B cell (primary cell): Measurements from ENCODE around the gene MYO6. TPM values are rescaled to one million over a fixed set of nuclear protein-coding genes. Genes with fewer than 3 reads are reported as not detected.

Experiments used
- ATAC-seq: fragments of 200-7000 bp; cut with Tn5 transposase; one replicate; pipeline ENCODE4 v1.10.0; 2021; ENCODE audit warnings: low read depth, mild to moderate bottlenecking, moderate number of reproducible peaks, moderate library complexity
- CTCF ChIA-PET: fragments of 350-600 bp; sonication (Branson Sonifier 250); formaldehyde crosslinking; loops from one replicate; lab custom pipeline; 2021; ENCODE audit warnings: antibody characterized with exemption, inconsistent platforms; lab: Charles Lee
- POLR2A ChIA-PET: fragments of 350-600 bp; sonication (Branson Sonifier 250); formaldehyde crosslinking; loops from one replicate; lab custom pipeline; 2021; ENCODE audit warnings: antibody characterized with exemption; lab: Charles Lee
- DNase-seq: peaks from one replicate; pipeline ENCODE4 v3.0.0; 2013
- H2AFZ ChIP-seq: 2 replicates; pipeline ENCODE4 v1.6.1; 2012; ENCODE audit warnings: mild to moderate bottlenecking, low read depth, low read length; ENCODE audit not compliant: insufficient read depth, poor library complexity, severe bottlenecking
- H3K27ac ChIP-seq, 2 donors: 1 replicate in 1 of 2; 2 replicates in 1 of 2; pipeline ENCODE4 v1.5.1; 2012 to 2013; ENCODE audit warnings: low read length in 2 of 2, mild to moderate bottlenecking in 2 of 2, moderate library complexity in 1 of 2
- H3K27me3 ChIP-seq, 4 experiments: fragments of 200-600 bp in 1 of 4; sonication (generic) in 1 of 4; replicated peaks in 1 of 4; 1 replicate in 2 of 4; 2 replicates in 2 of 4; pipeline versions ENCODE4 v1.6.1 to v1.7.0; 2013 to 2016; ENCODE audit warnings: low read length in 3 of 4, mild to moderate bottlenecking in 2 of 4, mixed read lengths in 1 of 4, moderate library complexity in 1 of 4; ENCODE audit not compliant: insufficient read depth in 4 of 4, control insufficient read depth in 3 of 4; ENCODE audit errors: control extremely low read depth in 1 of 4
- H3K36me3 ChIP-seq, 2 experiments: replicated peaks in 1 of 2; 1 replicate in 1 of 2; 2 replicates in 1 of 2; pipeline versions ENCODE4 v1.6.1 to v1.7.1; 2013; ENCODE audit warnings: low read length in 1 of 2; ENCODE audit not compliant: insufficient read depth in 2 of 2, control insufficient read depth in 1 of 2; ENCODE audit errors: control extremely low read depth in 1 of 2, extremely low read depth in 1 of 2
- H3K4me1 ChIP-seq, 2 donors: fragments of 200-600 bp in 1 of 2; sonication (generic) in 1 of 2; 1 replicate in 1 of 2; 2 replicates in 1 of 2; pipeline versions ENCODE4 v1.5.1 to v1.6.1; 2013 to 2017; ENCODE audit warnings: low read length in 2 of 2; ENCODE audit not compliant: control insufficient read depth in 2 of 2, insufficient read depth in 2 of 2
- H3K4me2 ChIP-seq: replicated peaks from 2 replicates; pipeline ENCODE3; 2012; ENCODE audit warnings: mild to moderate bottlenecking, low read depth, low read length; ENCODE audit not compliant: poor library complexity, severe bottlenecking
- H3K4me3 ChIP-seq, 5 experiments: fragments of 200-600 bp in 1 of 5; sonication (generic) in 1 of 5; 1 replicate in 3 of 5; 2 replicates in 2 of 5; pipeline versions ENCODE4 v1.5.1 to v1.7.0; 2011 to 2016; ENCODE audit warnings: low read length in 4 of 5, mild to moderate bottlenecking in 4 of 5, low read depth in 2 of 5, control low read depth in 1 of 5, moderate library complexity in 1 of 5; ENCODE audit not compliant: insufficient read depth in 1 of 5; ENCODE audit errors: control extremely low read depth in 1 of 5, extremely low read depth in 1 of 5
- H3K79me2 ChIP-seq: fragments of 200-600 bp; sonication (generic); one replicate; pipeline ENCODE4 v1.6.0; 2016; ENCODE audit warnings: low read length; ENCODE audit not compliant: control insufficient read depth, insufficient read depth
- H3K9ac ChIP-seq: fragments of 200-600 bp; sonication (generic); 2 replicates; pipeline ENCODE4 v1.6.1; 2017; ENCODE audit warnings: mild to moderate bottlenecking, low read length, moderate library complexity
- H3K9me3 ChIP-seq, 3 donors: one replicate each; pipeline versions ENCODE4 v1.6.1 to v1.7.1; 2013; ENCODE audit warnings: low read length in 2 of 3; ENCODE audit not compliant: control insufficient read depth in 2 of 3, insufficient read depth in 1 of 3; ENCODE audit errors: control extremely low read depth in 1 of 3
- H4K20me1 ChIP-seq: 2 replicates; pipeline ENCODE4 v1.6.0; 2012; ENCODE audit warnings: mild to moderate bottlenecking, low read length; ENCODE audit not compliant: insufficient read depth, control insufficient read depth, poor library complexity, severe bottlenecking
- H3K27ac Mint-ChIP-seq: one replicate; pipeline ENCODE4 v1.8.0; 2021; ENCODE audit warnings: mixed read lengths
- H3K27me3 Mint-ChIP-seq: one replicate; pipeline ENCODE4 v1.8.0; 2021; ENCODE audit warnings: mixed read lengths
- H3K4me1 Mint-ChIP-seq: one replicate; pipeline ENCODE4 v1.8.0; 2021; ENCODE audit warnings: mixed read lengths
- H3K4me3 Mint-ChIP-seq: one replicate; pipeline ENCODE4 v1.8.0; 2021; ENCODE audit warnings: mixed read lengths
- H3K9me3 Mint-ChIP-seq: one replicate; pipeline ENCODE4 v1.8.0; 2022; ENCODE audit warnings: mixed read lengths; ENCODE audit not compliant: insufficient read depth
- CTCF ChIP-seq: fragments of 200-600 bp; IDR thresholded peaks from one replicate; pipeline ENCODE4 v1.8.0; 2022; ENCODE audit warnings: antibody characterized with exemption, mild to moderate bottlenecking
- EZH2 ChIP-seq: IDR thresholded peaks from 2 replicates; pipeline ENCODE4 v1.6.1; 2012; ENCODE audit warnings: borderline replicate concordance, low read depth, mild to moderate bottlenecking, moderate library complexity, low read length; ENCODE audit not compliant: insufficient read depth, poor library complexity, severe bottlenecking
- WGBS: methylation state at CpG from one replicate; pipeline ENCODE4 v1.1.5; 2013; ENCODE audit warnings: missing lambda C conversion rate; ENCODE audit not compliant: insufficient coverage; 5-methylcytosine and 5-hydroxymethylcytosine counted together
- intact Hi-C: fragments of 100-400 bp; cut with micrococcal nuclease; formaldehyde crosslinking; loops from one replicate; pipeline ENCODE4 v1.10.0; 2022
- polyA plus RNA-seq: library from polyadenylated mRNA; depleted of rRNA; stranded (reverse); fragments of >200 nt; gene quantifications from 2 replicates; pipeline ENCODE4 v1.2.3, GENCODE V29; 2012
- total RNA-seq, 2 donors: library from RNA; stranded (reverse); fragments of 120-200 nt in 1 of 2; gene quantifications; 1 replicate in 1 of 2; 2 replicates in 1 of 2; pipeline versions ENCODE4 v1.2.3 to v1.2.4, GENCODE V29; 2013 to 2022

Gene MYO6
- total and polyA plus RNA-seq, 2 donors (not counting 1 experiment from before 2014, with no cell fraction given) = 0.09 to 0.59 TPM

DNA sequence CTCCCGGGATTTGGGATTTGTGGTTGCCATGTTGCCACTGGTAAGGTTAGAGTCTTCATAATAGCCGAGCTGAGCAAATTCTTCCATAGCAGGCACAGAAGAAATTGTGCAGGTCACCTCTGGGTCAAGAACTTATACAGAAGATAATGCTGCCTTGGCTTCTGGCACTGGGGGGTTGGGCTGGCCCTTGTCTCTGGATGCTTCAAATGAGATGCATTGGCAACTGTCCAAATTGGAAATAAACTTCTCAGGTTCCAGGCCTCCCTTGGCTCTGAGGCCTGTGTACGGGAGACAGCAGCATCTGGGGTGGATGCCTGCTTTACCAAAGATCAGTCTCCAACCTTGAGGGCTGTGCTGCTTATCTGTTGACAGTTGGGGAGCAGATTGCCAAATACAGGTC, 26.2 kb downstream of the MYO6 start:
- Mint-ChIP-seq H3K27ac (no peak overlapping the region), H3K4me3 (no peak overlapping the region), H3K9me3 (no peaks in the 10 kb centered on the region), H3K4me1 (no peaks in the 10 kb centered on the region), H3K27me3 (peaks cover 12% of the 10 kb centered on the region)
- no peaks in the 10 kb centered on the region for H4K20me1 ChIP-seq
- ATAC-seq = no peak
- no peak overlapping the region for H3K27ac ChIP-seq
- no peak overlapping the region for H3K4me2 ChIP-seq
- WGBS = 100% methylated on average over 2 of the region's 3 CpGs
- intact Hi-C loops = no loop called here
- H3K4me1 ChIP-seq = no peaks in the 10 kb centered on the region
- DNase-seq = no peak
- H3K9ac ChIP-seq = no peak overlapping the region
- no peaks in the 10 kb centered on the region for H3K9me3 ChIP-seq
- no peak for TF ChIP-seq EZH2
- TF ChIP-seq CTCF = no peak
- peaks cover 0 to 4% (median 0%) of the 10 kb centered on the region in 4 experiments for H3K27me3 ChIP-seq
- no peaks in the 10 kb centered on the region for H3K79me2 ChIP-seq
- H2AFZ ChIP-seq = no peak overlapping the region
- ChIA-PET POLR2A (no interaction called here), CTCF (no interaction called here)
- H3K4me3 ChIP-seq = no peak overlapping the region
- no peaks in the 10 kb centered on the region for H3K36me3 ChIP-seq

DNA sequence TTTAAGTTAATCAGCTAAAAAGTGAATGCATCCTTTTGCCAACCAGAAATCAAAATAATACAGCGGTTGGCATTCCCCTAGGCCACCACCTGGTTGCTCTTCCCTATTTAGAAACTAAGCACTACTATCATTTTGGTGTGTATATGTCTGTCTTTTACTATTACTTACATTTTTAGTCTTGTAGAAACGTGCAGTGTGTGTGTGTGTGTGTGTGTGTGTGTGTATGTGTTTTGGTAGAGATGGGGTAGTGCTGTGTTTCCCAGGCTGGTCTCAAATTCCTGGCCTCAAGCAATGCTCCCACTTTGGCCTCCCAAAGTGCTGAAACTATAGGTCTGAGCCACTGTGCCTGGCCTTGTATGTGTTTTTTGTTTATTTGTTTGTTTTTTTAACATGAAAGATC, 27.4 kb downstream of the MYO6 start:
- Histone ChIP-seq H3K9ac (no peak overlapping the region), H3K27ac (no peak overlapping the region), H3K9me3 (no peaks in the 10 kb centered on the region), H3K4me2 (no peak overlapping the region), H4K20me1 (no peaks in the 10 kb centered on the region), H3K4me1 (no peaks in the 10 kb centered on the region), H3K79me2 (no peaks in the 10 kb centered on the region), H3K36me3 (no peaks in the 10 kb centered on the region), H3K4me3 (no peak overlapping the region), H3K27me3 (peaks cover 0 to 4% (median 0%) of the 10 kb centered on the region in 4 experiments), H2AFZ (no peak overlapping the region)
- peaks cover 11% of the 10 kb centered on the region for H3K27me3 Mint-ChIP-seq
- CTCF ChIA-PET = interaction anchor here (0.5 kb wide), 1 partner anchor 566 kb away, joined by 3 read pairs; no protein-coding TSS in a partner anchor
- no peak overlapping the region for H3K4me3 Mint-ChIP-seq
- intact Hi-C loops = no loop called here
- WGBS = no CpG with 5 or more reads among the region's 2 CpGs
- TF ChIP-seq EZH2 = no peak
- no peak for TF ChIP-seq CTCF
- POLR2A ChIA-PET = no interaction called here
- ATAC-seq (no peak), DNase-seq (no peak)
- no peaks in the 10 kb centered on the region for H3K9me3 Mint-ChIP-seq
- no peaks in the 10 kb centered on the region for H3K4me1 Mint-ChIP-seq
- no peak overlapping the region for H3K27ac Mint-ChIP-seq
